Ovary (tissue), 3 donors: ENCODE results near the gene POLR3B.

Source experiments
- POLR2A ChIP-seq: fragments of 450-650 bp; IDR thresholded peaks from one replicate; pipeline ENCODE4 v1.6.1; 2017; ENCODE audit warnings: antibody characterized with exemption, mild to moderate bottlenecking, moderate library complexity
- TF ChIP-seq, protein P1 (sequence below), 3 donors: fragments of 450-650 bp in 2 of 3; fragments of 200-600 bp in 1 of 3; IDR thresholded peaks; one replicate each; pipeline versions ENCODE4 v1.5.1 to v1.8.0; 2016 to 2022; ENCODE audit warnings: antibody characterized with exemption in 3 of 3, mild to moderate bottlenecking in 1 of 3
- donor health status: DM: no; HTN: no; CAD: no.

DNA sequence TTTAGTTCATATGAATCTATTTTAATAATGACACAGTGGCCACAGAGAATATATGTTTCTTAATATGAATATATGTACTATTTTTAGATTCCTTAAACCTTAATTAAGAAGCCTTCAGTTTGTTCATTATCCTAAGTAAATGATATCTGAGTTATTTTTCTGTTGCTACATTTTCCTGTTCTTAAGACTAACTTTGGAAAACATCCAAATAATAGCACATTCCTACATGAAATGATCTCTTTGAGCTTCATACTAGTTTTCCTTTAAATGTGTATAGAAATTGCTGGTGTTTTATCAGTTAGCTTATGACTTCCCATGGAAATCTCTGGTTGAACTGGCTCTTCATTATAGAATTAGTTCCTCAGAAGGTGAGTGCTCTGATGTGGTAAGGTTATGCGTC, 72.1 kb downstream of the POLR3B start:
- TF ChIP-seq POLR2A = no peak
- TF ChIP-seq, protein P1, sequence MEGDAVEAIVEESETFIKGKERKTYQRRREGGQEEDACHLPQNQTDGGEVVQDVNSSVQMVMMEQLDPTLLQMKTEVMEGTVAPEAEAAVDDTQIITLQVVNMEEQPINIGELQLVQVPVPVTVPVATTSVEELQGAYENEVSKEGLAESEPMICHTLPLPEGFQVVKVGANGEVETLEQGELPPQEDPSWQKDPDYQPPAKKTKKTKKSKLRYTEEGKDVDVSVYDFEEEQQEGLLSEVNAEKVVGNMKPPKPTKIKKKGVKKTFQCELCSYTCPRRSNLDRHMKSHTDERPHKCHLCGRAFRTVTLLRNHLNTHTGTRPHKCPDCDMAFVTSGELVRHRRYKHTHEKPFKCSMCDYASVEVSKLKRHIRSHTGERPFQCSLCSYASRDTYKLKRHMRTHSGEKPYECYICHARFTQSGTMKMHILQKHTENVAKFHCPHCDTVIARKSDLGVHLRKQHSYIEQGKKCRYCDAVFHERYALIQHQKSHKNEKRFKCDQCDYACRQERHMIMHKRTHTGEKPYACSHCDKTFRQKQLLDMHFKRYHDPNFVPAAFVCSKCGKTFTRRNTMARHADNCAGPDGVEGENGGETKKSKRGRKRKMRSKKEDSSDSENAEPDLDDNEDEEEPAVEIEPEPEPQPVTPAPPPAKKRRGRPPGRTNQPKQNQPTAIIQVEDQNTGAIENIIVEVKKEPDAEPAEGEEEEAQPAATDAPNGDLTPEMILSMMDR (IDR thresholded peaks at IDR 0.05) = no peak
